ENCODE data around the gene BAX. TPM values are rescaled to one million over a fixed set of nuclear protein-coding genes. Genes with fewer than 3 reads are reported as not detected.

The BAX gene
- total RNA-seq, 5 donors from 2014 or later (not counting 1 experiment from before 2014, with no cell fraction given): 76.6 to 201 (median 183) TPM

DNA sequence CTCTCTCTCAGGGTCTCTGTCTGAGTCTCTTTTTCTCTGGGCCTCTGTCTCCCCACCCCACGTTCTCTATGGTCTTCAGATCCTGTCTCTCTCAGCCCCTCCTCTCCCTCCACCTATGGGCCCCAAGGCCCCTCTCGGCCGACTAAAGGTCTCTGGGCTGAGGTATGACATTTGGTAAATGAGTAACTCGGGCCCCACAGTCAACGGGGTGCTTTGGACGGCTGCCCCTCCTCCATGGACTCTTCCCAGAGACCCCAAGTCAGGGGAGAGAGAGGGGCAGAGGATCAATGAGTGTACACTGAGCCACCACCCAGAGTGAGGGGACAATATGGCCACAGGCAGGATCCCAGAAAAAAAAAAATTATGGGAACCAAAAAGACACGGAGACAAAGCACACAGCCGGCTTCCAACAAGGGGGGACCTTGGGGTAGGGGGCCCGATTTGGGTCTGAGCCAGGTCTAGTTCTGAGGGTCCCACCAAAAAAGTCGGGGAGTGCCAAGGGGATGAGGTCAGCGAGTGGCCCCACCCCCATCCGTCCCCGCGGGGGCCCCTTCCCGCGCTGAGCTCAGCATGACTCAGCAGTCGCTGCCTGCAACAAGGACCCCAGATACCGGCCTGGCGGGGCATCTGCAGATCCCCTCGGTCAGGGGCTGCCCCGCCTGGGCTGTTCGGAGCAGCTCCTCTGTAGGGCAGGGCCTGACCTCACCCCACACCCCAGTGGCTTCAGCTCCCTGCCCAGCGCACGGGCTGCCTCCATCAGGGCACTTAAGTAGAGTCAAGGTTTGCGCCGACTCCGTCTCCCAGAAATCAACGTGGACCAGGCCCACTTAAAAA, 8.9 kb downstream of the BAX start:
- WGBS (ENCODE audit: insufficient coverage): 21% methylated on average over 23 of the region's 28 CpGs
- Mint-ChIP-seq H3K27ac (peak overlapping the region; percentile 96 to 99), H3K4me1 (peaks cover 57 to 79% (median 59%) of the 10 kb centered on the region in 3 donors), H3K27me3 (no peaks in the 10 kb centered on the region), H3K9me3 (no peaks in the 10 kb centered on the region), H3K36me3 (peaks cover 17% of the 10 kb centered on the region), H3K4me3 (peak overlapping the region; percentile 98 to 100 (median 100))
- Histone ChIP-seq H3K9me3 (no peaks in the 10 kb centered on the region), H3K4me3 (ENCODE audit: control insufficient read depth in 1 of 2, extremely low read depth in 1 of 2, low read length in 1 of 2) (peak overlapping the region; percentile 1 to 15), H3K4me1 (ENCODE audit: control insufficient read depth in 1 of 2, extremely low read depth in 1 of 2, insufficient read depth in 2 of 2, low read length in 2 of 2) (peaks cover 22 to 66% of the 10 kb centered on the region in 2 experiments), H3K36me3 (ENCODE audit: control insufficient read depth in 2 of 2, extremely low read depth in 1 of 2, insufficient read depth in 1 of 2, low read length in 1 of 2) (peaks cover 3 to 22% of the 10 kb centered on the region in 2 donors), H3K27ac (ENCODE audit: low read length) (peak overlapping the region; percentile 65), H3K27me3 (replicated peaks in 1 of 2; ENCODE audit: control insufficient read depth in 2 of 2, extremely low read depth in 1 of 2, insufficient read depth in 2 of 2, low read length in 1 of 2) (no peaks in the 10 kb centered on the region)
- CTCF ChIA-PET: interaction anchor here in 1 of 2 donors (1.1 kb wide), 1 partner anchor 30 kb away, joined by 4 read pairs; the partner anchor contains the start of gene RUVBL2
- ATAC-seq (replicated peaks in 1 of 4) (no peak), DNase-seq (peak in 18 of 35 experiments; percentile 12 to 61 (median 26))
- POLR2A ChIA-PET: interaction anchor here in 1 of 2 donors (0.5 kb wide), 1 partner anchor 83 kb away, joined by 6 read pairs; no protein-coding TSS in a partner anchor

DNA sequence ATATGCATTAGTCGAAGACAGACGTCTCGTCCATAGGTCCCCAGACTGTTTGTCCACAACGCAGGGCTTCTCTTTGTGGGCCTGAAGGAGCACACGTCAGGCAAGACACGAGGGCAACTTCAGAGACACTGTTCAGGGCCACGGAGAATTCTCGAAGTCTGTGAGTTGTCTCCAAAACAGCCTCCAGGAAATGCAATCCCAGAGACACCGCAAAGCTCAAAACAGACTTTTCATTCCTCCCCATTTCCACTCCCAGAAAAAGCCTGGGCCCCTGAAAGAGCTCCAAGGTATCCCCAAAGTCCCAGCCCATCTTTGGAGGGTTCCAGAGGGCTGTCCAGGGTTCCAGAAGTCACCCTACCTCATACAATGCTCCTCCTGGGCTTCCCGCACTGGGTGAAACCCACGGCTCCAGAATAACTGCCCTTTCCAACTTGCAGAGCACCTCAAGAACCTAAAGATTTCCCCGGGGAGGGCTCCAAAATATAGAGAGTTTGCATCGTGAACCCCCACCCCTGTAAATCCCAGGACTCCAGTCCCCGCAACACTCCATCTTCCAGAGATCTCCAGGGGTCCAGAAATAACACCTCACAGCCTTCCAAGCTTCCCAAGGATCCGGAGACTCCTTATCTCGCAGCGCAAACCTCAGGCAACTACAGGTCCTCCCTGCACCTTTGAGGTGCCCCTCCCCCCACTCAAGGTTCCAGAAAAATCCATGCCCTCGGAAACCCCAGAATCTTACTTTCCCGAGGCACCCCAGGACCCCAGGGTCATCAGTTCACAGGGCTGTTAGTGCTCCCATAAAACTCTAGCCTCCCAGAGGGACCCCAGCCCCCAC, 9.7 kb downstream of the BAX start:
- H3K36me3 Mint-ChIP-seq: peaks cover 17% of the 10 kb centered on the region
- peaks cover 55 to 75% (median 59%) of the 10 kb centered on the region in 3 donors for H3K4me1 Mint-ChIP-seq
- POLR2A ChIA-PET: no interaction called here
- DNase-seq: peak in 2 of 35 experiments; percentile 14 to 37
- H3K4me3 Mint-ChIP-seq: peak overlapping the region; percentile 98 to 100 (median 100)
- Histone ChIP-seq H3K36me3 (ENCODE audit: control insufficient read depth in 2 of 2, extremely low read depth in 1 of 2, insufficient read depth in 1 of 2, low read length in 1 of 2) (peaks cover 8 to 31% of the 10 kb centered on the region in 2 donors), H3K4me3 (ENCODE audit: control insufficient read depth in 1 of 2, extremely low read depth in 1 of 2, low read length in 1 of 2) (peak overlapping the region; percentile 58 to 81), H3K4me1 (ENCODE audit: control insufficient read depth in 1 of 2, extremely low read depth in 1 of 2, insufficient read depth in 2 of 2, low read length in 2 of 2) (peaks cover 22 to 65% of the 10 kb centered on the region in 2 experiments), H3K27ac (ENCODE audit: low read length) (peak overlapping the region; percentile 65), H3K9me3 (no peaks in the 10 kb centered on the region), H3K27me3 (replicated peaks in 1 of 2; ENCODE audit: control insufficient read depth in 2 of 2, extremely low read depth in 1 of 2, insufficient read depth in 2 of 2, low read length in 1 of 2) (no peaks in the 10 kb centered on the region)
- WGBS (ENCODE audit: insufficient coverage): 34% methylated on average over 14 of the region's 19 CpGs
- peak overlapping the region; percentile 96 to 99 for H3K27ac Mint-ChIP-seq
- ATAC-seq (replicated peaks in 1 of 4): no peak
- H3K9me3 Mint-ChIP-seq: no peaks in the 10 kb centered on the region
- H3K27me3 Mint-ChIP-seq: no peaks in the 10 kb centered on the region
- CTCF ChIA-PET: interaction anchor here in 1 of 2 donors (1.1 kb wide), 1 partner anchor 29 kb away, joined by 4 read pairs; the partner anchor contains the start of gene RUVBL2

DNA sequence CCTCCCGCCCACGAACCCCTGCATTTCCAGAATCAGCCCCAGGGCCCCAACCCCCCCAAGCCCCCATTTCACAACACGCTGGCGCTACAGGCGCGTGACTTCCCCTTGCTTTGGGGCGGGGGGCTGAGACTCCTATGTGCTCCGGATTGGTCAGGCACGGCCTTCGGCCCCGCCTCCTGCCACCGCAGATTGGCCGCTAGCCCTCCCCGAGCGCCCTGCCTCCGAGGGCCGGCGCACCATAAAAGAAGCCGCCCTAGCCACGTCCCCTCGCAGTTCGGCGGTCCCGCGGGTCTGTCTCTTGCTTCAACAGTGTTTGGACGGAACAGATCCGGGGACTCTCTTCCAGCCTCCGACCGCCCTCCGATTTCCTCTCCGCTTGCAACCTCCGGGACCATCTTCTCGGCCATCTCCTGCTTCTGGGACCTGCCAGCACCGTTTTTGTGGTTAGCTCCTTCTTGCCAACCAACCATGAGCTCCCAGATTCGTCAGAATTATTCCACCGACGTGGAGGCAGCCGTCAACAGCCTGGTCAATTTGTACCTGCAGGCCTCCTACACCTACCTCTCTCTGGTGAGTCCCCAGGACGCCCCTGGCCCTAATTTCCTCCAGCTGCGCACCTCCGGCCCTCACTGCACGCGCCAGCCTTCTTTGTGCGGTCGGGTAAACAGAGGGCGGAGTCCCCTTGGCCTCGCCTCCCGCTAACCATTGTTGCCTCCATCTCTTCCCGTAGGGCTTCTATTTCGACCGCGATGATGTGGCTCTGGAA, 10.5 kb downstream of the BAX start, which contains the start of gene FTL:
Gene FTL (plus strand): TSS at position 270 of the 766 bp plus-strand sequence. CDS start 199 bp downstream, at position 469.
- peaks cover 17% of the 10 kb centered on the region for H3K36me3 Mint-ChIP-seq
- H3K9me3 Mint-ChIP-seq: no peaks in the 10 kb centered on the region
- H3K4me1 Mint-ChIP-seq: peaks cover 55 to 73% (median 59%) of the 10 kb centered on the region in 3 donors
- DNase-seq (peak; percentile 66 to 93 (median 79)), ATAC-seq (replicated peaks in 1 of 4) (peak; percentile 76 to 82 (median 80))
- POLR2A ChIA-PET: no interaction called here
- CTCF ChIA-PET: no interaction called here
- peaks cover 10 to 39% of the 10 kb centered on the region in 2 donors for H3K36me3 ChIP-seq (ENCODE audit: control insufficient read depth in 2 of 2, extremely low read depth in 1 of 2, insufficient read depth in 1 of 2, low read length in 1 of 2)
- H3K4me3 ChIP-seq (ENCODE audit: control insufficient read depth in 1 of 2, extremely low read depth in 1 of 2, low read length in 1 of 2): peak within 1 kb of the TSS; percentile 80 to 81
- peak within 1 kb of the TSS; percentile 99 to 100 for H3K27ac Mint-ChIP-seq
- H3K9me3 ChIP-seq: no peaks in the 10 kb centered on the region
- H3K4me1 ChIP-seq (ENCODE audit: control insufficient read depth in 1 of 2, extremely low read depth in 1 of 2, insufficient read depth in 2 of 2, low read length in 2 of 2): peaks cover 22 to 57% of the 10 kb centered on the region in 2 experiments
- H3K4me3 Mint-ChIP-seq: peak within 1 kb of the TSS; percentile 98 to 100 (median 100)
- H3K27ac ChIP-seq (ENCODE audit: low read length): peak within 1 kb of the TSS; percentile 65
- WGBS (ENCODE audit: insufficient coverage): under 1% methylated on average over 48 of the region's 52 CpGs
- H3K27me3 ChIP-seq (replicated peaks in 1 of 2; ENCODE audit: control insufficient read depth in 2 of 2, extremely low read depth in 1 of 2, insufficient read depth in 2 of 2, low read length in 1 of 2): no peaks in the 10 kb centered on the region
- no peaks in the 10 kb centered on the region for H3K27me3 Mint-ChIP-seq

DNA sequence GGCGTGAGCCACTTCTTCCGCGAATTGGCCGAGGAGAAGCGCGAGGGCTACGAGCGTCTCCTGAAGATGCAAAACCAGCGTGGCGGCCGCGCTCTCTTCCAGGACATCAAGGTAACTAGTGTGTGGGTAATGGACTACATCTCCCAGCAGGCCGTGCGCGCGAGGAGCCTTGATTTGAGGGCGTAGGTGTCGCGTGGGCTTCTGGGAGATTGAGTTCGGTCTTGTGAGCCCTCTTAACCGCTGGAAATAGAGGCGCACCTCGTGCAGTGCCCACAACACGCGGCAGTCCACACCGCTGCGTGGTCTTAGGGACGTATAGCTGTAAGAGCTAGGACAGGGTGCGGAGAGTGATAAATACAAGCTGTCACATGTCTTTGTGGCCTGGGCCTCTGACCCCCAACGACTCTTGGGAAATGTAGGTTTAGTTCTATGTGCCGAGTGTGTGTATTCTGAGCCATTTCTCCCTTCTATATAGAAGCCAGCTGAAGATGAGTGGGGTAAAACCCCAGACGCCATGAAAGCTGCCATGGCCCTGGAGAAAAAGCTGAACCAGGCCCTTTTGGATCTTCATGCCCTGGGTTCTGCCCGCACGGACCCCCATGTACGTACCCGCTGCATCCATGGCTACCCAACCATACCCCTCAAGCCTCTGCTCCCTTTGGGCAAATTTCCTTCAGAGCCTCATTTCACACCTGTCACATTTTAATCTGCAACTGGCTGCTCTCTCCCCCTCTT, 11.3 kb downstream of the BAX start:
- Mint-ChIP-seq H3K36me3 (peaks cover 20% of the 10 kb centered on the region), H3K4me3 (peak overlapping the region; percentile 98 to 100 (median 100)), H3K4me1 (peaks cover 58 to 71% (median 62%) of the 10 kb centered on the region in 3 donors), H3K9me3 (no peaks in the 10 kb centered on the region), H3K27me3 (no peaks in the 10 kb centered on the region), H3K27ac (peak overlapping the region; percentile 99 to 100)
- ChIA-PET POLR2A (interaction anchor here (0.5 to 0.7 kb wide), 4 partner anchors 12 to 597 kb away, joined by 3 to 5 read pairs (median 4); no protein-coding TSS in a partner anchor), CTCF (interaction anchor here (0.6 to 1.3 kb wide), 4 partner anchors 10 to 41 kb away, joined by 4 to 14 read pairs (median 4); partner anchors contain the start of genes GYS1 (in 1 of the 2) and RUVBL2 (in 1 of the 2))
- 14% methylated on average over 26 of the region's 36 CpGs for WGBS (ENCODE audit: insufficient coverage)
- DNase-seq (peak; percentile 78 to 95 (median 89)), ATAC-seq (replicated peaks in 1 of 4) (peak; percentile 63 to 77 (median 69))
- H3K27ac ChIP-seq (ENCODE audit: low read length): peak overlapping the region; percentile 64
- peak overlapping the region; percentile 80 to 81 for H3K4me3 ChIP-seq (ENCODE audit: control insufficient read depth in 1 of 2, extremely low read depth in 1 of 2, low read length in 1 of 2)
- peaks cover 22 to 58% of the 10 kb centered on the region in 2 experiments for H3K4me1 ChIP-seq (ENCODE audit: control insufficient read depth in 1 of 2, extremely low read depth in 1 of 2, insufficient read depth in 2 of 2, low read length in 2 of 2)
- H3K27me3 ChIP-seq (replicated peaks in 1 of 2; ENCODE audit: control insufficient read depth in 2 of 2, extremely low read depth in 1 of 2, insufficient read depth in 2 of 2, low read length in 1 of 2): no peaks in the 10 kb centered on the region
- H3K36me3 ChIP-seq (ENCODE audit: control insufficient read depth in 2 of 2, extremely low read depth in 1 of 2, insufficient read depth in 1 of 2, low read length in 1 of 2): peaks cover 16 to 45% of the 10 kb centered on the region in 2 donors
- no peaks in the 10 kb centered on the region for H3K9me3 ChIP-seq
